HepG2 (cell line): Measurements from ENCODE around the gene H19. TPM values are rescaled to one million over a fixed set of nuclear protein-coding genes. Genes with fewer than 3 reads are reported as not detected.

Experiments
- ARID5B ChIP-seq: IDR thresholded peaks from 2 replicates; pipeline ENCODE4 v1.4.0; 2020; ENCODE audit warnings: mild to moderate bottlenecking, missing genetic modification reagents
- ASH2L ChIP-seq: fragments of 300-600, 200-600 bp; sonication (generic); IDR thresholded peaks from 2 replicates; pipeline ENCODE4 v1.7.0; 2017; ENCODE audit warnings: low read depth, mild to moderate bottlenecking, moderate library complexity, mixed read lengths, low read length; ENCODE audit not compliant: insufficient read length
- PBX2 ChIP-seq: IDR thresholded peaks from 2 replicates; pipeline ENCODE4 v1.6.1; 2016; ENCODE audit warnings: control low read depth
- POLR2A ChIP-seq, 2 experiments: IDR thresholded peaks; 2 replicates each; pipeline ENCODE4 v1.6.1; 2011; ENCODE audit warnings: low read depth in 2 of 2, low read length in 2 of 2, mild to moderate bottlenecking in 1 of 2, moderate library complexity in 1 of 2; ENCODE audit not compliant: insufficient read depth in 1 of 2
- TARDBP ChIP-seq: sonication (generic); formaldehyde crosslinking; IDR thresholded peaks from 2 replicates; pipeline ENCODE4 v1.8.0; 2022; ENCODE audit warnings: mild to moderate bottlenecking, missing genetic modification reagents
- TRAFD1 ChIP-seq: sonication (generic); formaldehyde crosslinking; IDR thresholded peaks from 2 replicates; pipeline ENCODE4 v1.5.1; 2020; ENCODE audit warnings: missing genetic modification reagents, mild to moderate bottlenecking, borderline replicate concordance
- ZBTB38 ChIP-seq: sonication (generic); formaldehyde crosslinking; IDR thresholded peaks from 2 replicates; pipeline ENCODE4 v1.5.1; 2020; ENCODE audit warnings: mild to moderate bottlenecking, missing genetic modification reagents
- ZBTB7A ChIP-seq: sonication (generic); formaldehyde crosslinking; IDR thresholded peaks from 2 replicates; pipeline ENCODE4 v1.8.0; 2022; ENCODE audit warnings: mild to moderate bottlenecking, missing genetic modification reagents
- ZFP41 ChIP-seq: sonication (generic); formaldehyde crosslinking; IDR thresholded peaks from 2 replicates; pipeline ENCODE4 v1.4.0; 2020; ENCODE audit warnings: mild to moderate bottlenecking, missing genetic modification reagents, borderline replicate concordance
- ZFX ChIP-seq: sonication (generic); formaldehyde crosslinking; IDR thresholded peaks from 2 replicates; pipeline ENCODE4 v1.4.0; 2020; ENCODE audit warnings: mild to moderate bottlenecking, low read depth, missing genetic modification reagents, moderate library complexity
- ZMYM4 ChIP-seq: sonication (generic); formaldehyde crosslinking; IDR thresholded peaks from 2 replicates; pipeline ENCODE4 v1.8.1; 2023; ENCODE audit warnings: mild to moderate bottlenecking, missing genetic modification reagents
- ZNF281 ChIP-seq: sonication (generic); formaldehyde crosslinking; IDR thresholded peaks from 2 replicates; pipeline ENCODE4 v1.4.0; 2020; ENCODE audit warnings: missing genetic modification reagents, borderline replicate concordance
- ZNF34 ChIP-seq: sonication (generic); formaldehyde crosslinking; IDR thresholded peaks from 2 replicates; pipeline ENCODE4 v1.4.0; 2020; ENCODE audit warnings: mild to moderate bottlenecking, missing genetic modification reagents, borderline replicate concordance
- ZNF687 ChIP-seq: sonication (generic); formaldehyde crosslinking; IDR thresholded peaks from 2 replicates; pipeline ENCODE4 v1.5.1; 2020; ENCODE audit warnings: mild to moderate bottlenecking, missing genetic modification reagents, moderate library complexity
- ZNF768 ChIP-seq: sonication (generic); formaldehyde crosslinking; IDR thresholded peaks from 2 replicates; pipeline ENCODE4 v1.4.0; 2020; ENCODE audit warnings: missing genetic modification reagents
- polyA plus RNA-seq, 8 experiments: library from polyadenylated mRNA; depleted of rRNA in 3 of 8; stranded (reverse) in 7 of 8; unstranded in 1 of 8; fragments of >200 nt; fragmentation: Illumina TruSeq in 4 of 8; extraction: Trizol in 4 of 8; gene quantifications; 2 replicates each; pipeline versions ENCODE4 v1.2.1 to v1.2.3, GENCODE V29; 2011 to 2016; ENCODE audit warnings: low read depth in 4 of 8, missing spikeins in 1 of 8, mixed read lengths in 1 of 8; ENCODE audit not compliant: insufficient read depth in 1 of 8
- total RNA-seq, 5 experiments: library from RNA; depleted of rRNA; stranded (reverse); fragments of >200 nt; fragmentation: Illumina TruSeq; extraction: Trizol; gene quantifications; 2 replicates each; pipeline ENCODE4 v1.2.3, GENCODE V29; 2016; ENCODE audit warnings: low read depth in 1 of 5

H19 gene
- total and polyA plus RNA-seq, 2 of the 13 experiments (the other 11 are each of a cell fraction or from before 2014, with no cell fraction given), result 1.2 to 2.4 TPM

GRCh38 chr11:1988667-1989317 is 8.8 kb downstream of the H19 start (continued):
- TF ChIP-seq ZNF687 (peak; percentile 47), ARID5B (CRISPR knock-in tag) (0 out of 2 replicates have a peak, but pooled peaks have one; percentile 20), ASH2L (no peak), ZNF768 (CRISPR knock-in tag) (no peak; the same call in 1 of the 2 replicates), TARDBP (CRISPR knock-in tag) (no peak), ZFX (CRISPR knock-in tag) (0 out of 2 replicates have a peak, but pooled peaks have one; percentile 31), POLR2A (IDR thresholded peaks at IDR 0.05; ENCODE audit: insufficient read depth in 1 of 2, low read depth in 2 of 2, low read length in 2 of 2) (peak; percentile 54 to 60; a peak in 3 of 4 replicates), ZBTB38 (CRISPR knock-in tag) (no peak), TRAFD1 (CRISPR knock-in tag) (no peak), ZBTB7A (CRISPR knock-in tag) (no peak), ZNF34 (no peak), ZFP41 (CRISPR knock-in tag) (no peak), PBX2 (CRISPR knock-in tag) (peak; percentile 33; the same call in 1 of the 2 replicates), ZMYM4 (CRISPR knock-in tag) (no peak), ZNF281 (CRISPR knock-in tag) (peak; percentile 55; the same call in 1 of the 2 replicates)
